Suprapubic skin (tissue), 4 donors: ENCODE measurements around the gene FYN. TPM values are rescaled to one million over a fixed set of nuclear protein-coding genes. Genes with fewer than 3 reads are reported as not detected.

Experiments used
- DNase-seq, 2 donors: peaks; one replicate each; pipeline ENCODE4 v3.0.0-alpha.2; 2019; ENCODE audit warnings: low spot score in 2 of 2
- H3K27ac ChIP-seq: fragments of 200-600 bp; sonication (generic); one replicate; pipeline ENCODE4 v1.5.1; 2019
- H3K27me3 ChIP-seq: fragments of 200-600 bp; sonication (generic); one replicate; pipeline ENCODE4 v1.5.1; 2019
- H3K36me3 ChIP-seq: fragments of 200-600 bp; sonication (generic); one replicate; pipeline ENCODE4 v1.5.1; 2019
- H3K4me1 ChIP-seq: fragments of 200-600 bp; sonication (generic); one replicate; pipeline ENCODE4 v1.5.1; 2019
- H3K4me3 ChIP-seq: fragments of 200-600 bp; sonication (generic); one replicate; pipeline ENCODE4 v1.5.1; 2019; ENCODE audit warnings: mild to moderate bottlenecking
- H3K9me3 ChIP-seq: fragments of 200-600 bp; sonication (generic); one replicate; pipeline ENCODE4 v1.5.1; 2019
- CTCF ChIP-seq, 2 donors: fragments of 200-600 bp in 1 of 2; fragments of 450-650 bp in 1 of 2; sonication (generic) in 1 of 2; IDR thresholded peaks; one replicate each; pipeline ENCODE4 v1.5.1; 2016 to 2019; ENCODE audit warnings: antibody characterized with exemption in 2 of 2, mild to moderate bottlenecking in 1 of 2, moderate library complexity in 1 of 2
- EP300 ChIP-seq: sonication (generic); formaldehyde crosslinking; IDR thresholded peaks from one replicate; pipeline ENCODE4 v1.6.1; 2017; ENCODE audit warnings: antibody characterized with exemption
- POLR2A ChIP-seq, 2 donors: fragments of 450-650 bp; IDR thresholded peaks; one replicate each; pipeline ENCODE4 v1.6.1; 2017; ENCODE audit warnings: antibody characterized with exemption in 2 of 2, mild to moderate bottlenecking in 2 of 2, moderate library complexity in 2 of 2
- POLR2AphosphoS5 ChIP-seq, 3 donors: sonication (generic); formaldehyde crosslinking; IDR thresholded peaks; one replicate each; pipeline ENCODE4 v1.6.1; 2017; ENCODE audit warnings: antibody characterized with exemption in 3 of 3
- WGBS: methylation state at CpG from one replicate; pipeline ENCODE4 v1.1.5; 2018; 5-methylcytosine and 5-hydroxymethylcytosine counted together
- total RNA-seq, 4 donors: library from RNA; depleted of rRNA; stranded (reverse); fragments of >200 nt; gene quantifications; one replicate each; pipeline ENCODE4 v1.1.0, GENCODE V29; 2016

FYN gene
- total RNA-seq, 4 donors from 2014 or later = 36.6 to 89.6 (median 67.3) TPM

- peaks cover 26% of the 10 kb centered on the region for H3K4me1 ChIP-seq
- H3K36me3 ChIP-seq = no peaks in the 10 kb centered on the region
- 26% methylated on average over 8 of the region's 8 CpGs for WGBS
- no peaks in the 10 kb centered on the region for H3K9me3 ChIP-seq
- peak overlapping the region; percentile 32 for H3K4me3 ChIP-seq
- H3K27ac ChIP-seq = peak overlapping the region; percentile 74
- H3K27me3 ChIP-seq = no peaks in the 10 kb centered on the region
- no peak for DNase-seq
- TF ChIP-seq CTCF (IDR thresholded peaks at IDR 0.05) (no peak), POLR2AphosphoS5 (IDR thresholded peaks at IDR 0.05) (no peak), EP300 (no peak), POLR2A (IDR thresholded peaks at IDR 0.05) (no peak)
Measured at GRCh38 chr6:111626441-111626840, 246.8 kb downstream of the FYN start.

GRCh38 chr6:111625461-111626391, 247.5 kb downstream of the FYN start:
- Histone ChIP-seq H3K9me3 (no peaks in the 10 kb centered on the region), H3K36me3 (no peaks in the 10 kb centered on the region), H3K27me3 (no peaks in the 10 kb centered on the region), H3K4me1 (peaks cover 26% of the 10 kb centered on the region), H3K27ac (peak overlapping the region; percentile 74), H3K4me3 (peak overlapping the region; percentile 32)
- 29% methylated on average over 17 of the region's 17 CpGs for WGBS
- TF ChIP-seq POLR2A (IDR thresholded peaks at IDR 0.05) (no peak), EP300 (no peak), CTCF (IDR thresholded peaks at IDR 0.05) (no peak), POLR2AphosphoS5 (IDR thresholded peaks at IDR 0.05) (no peak)
- DNase-seq = peak in 1 of 2 donors; percentile 75

GRCh38 chr6:111625099-111625416, 248.2 kb downstream of the FYN start:
- 84% methylated on average over 3 of the region's 3 CpGs for WGBS
- H3K36me3 ChIP-seq = no peaks in the 10 kb centered on the region
- H3K27me3 ChIP-seq = no peaks in the 10 kb centered on the region
- no peaks in the 10 kb centered on the region for H3K9me3 ChIP-seq
- no peak for DNase-seq
- peaks cover 26% of the 10 kb centered on the region for H3K4me1 ChIP-seq
- no peak for TF ChIP-seq EP300
- TF ChIP-seq POLR2AphosphoS5 (IDR thresholded peaks at IDR 0.05) = no peak
- no peak for TF ChIP-seq CTCF (IDR thresholded peaks at IDR 0.05)
- no peak for TF ChIP-seq POLR2A (IDR thresholded peaks at IDR 0.05)
- no peak overlapping the region for H3K27ac ChIP-seq
- no peak overlapping the region for H3K4me3 ChIP-seq

GRCh38 chr6:111624401-111625098, 248.7 kb downstream of the FYN start:
- Histone ChIP-seq H3K9me3 (no peaks in the 10 kb centered on the region), H3K4me3 (no peak overlapping the region), H3K4me1 (peaks cover 26% of the 10 kb centered on the region), H3K27ac (no peak overlapping the region), H3K27me3 (no peaks in the 10 kb centered on the region), H3K36me3 (no peaks in the 10 kb centered on the region)
- TF ChIP-seq EP300 = no peak
- no peak for TF ChIP-seq POLR2A (IDR thresholded peaks at IDR 0.05)
- TF ChIP-seq CTCF (IDR thresholded peaks at IDR 0.05) = no peak
- TF ChIP-seq POLR2AphosphoS5 (IDR thresholded peaks at IDR 0.05) = no peak
- no peak for DNase-seq
- WGBS = 84% methylated on average over 4 of the region's 4 CpGs
